ENCODE data around the gene SMPDL3B.

SMPDL3B gene

GRCh38 chr1:27885114-27885528, 49.7 kb upstream of the SMPDL3B start (continued):
- TF ChIP-seq ZNF23 (tag by site-specific recombination; IDR thresholded peaks at IDR 0.05; ENCODE audit: borderline replicate concordance) (no peak), GLIS1 (tag by site-specific recombination; IDR thresholded peaks at IDR 0.05) (no peak), ZSCAN4 (tag by site-specific recombination; IDR thresholded peaks at IDR 0.05) (no peak)

DNA sequence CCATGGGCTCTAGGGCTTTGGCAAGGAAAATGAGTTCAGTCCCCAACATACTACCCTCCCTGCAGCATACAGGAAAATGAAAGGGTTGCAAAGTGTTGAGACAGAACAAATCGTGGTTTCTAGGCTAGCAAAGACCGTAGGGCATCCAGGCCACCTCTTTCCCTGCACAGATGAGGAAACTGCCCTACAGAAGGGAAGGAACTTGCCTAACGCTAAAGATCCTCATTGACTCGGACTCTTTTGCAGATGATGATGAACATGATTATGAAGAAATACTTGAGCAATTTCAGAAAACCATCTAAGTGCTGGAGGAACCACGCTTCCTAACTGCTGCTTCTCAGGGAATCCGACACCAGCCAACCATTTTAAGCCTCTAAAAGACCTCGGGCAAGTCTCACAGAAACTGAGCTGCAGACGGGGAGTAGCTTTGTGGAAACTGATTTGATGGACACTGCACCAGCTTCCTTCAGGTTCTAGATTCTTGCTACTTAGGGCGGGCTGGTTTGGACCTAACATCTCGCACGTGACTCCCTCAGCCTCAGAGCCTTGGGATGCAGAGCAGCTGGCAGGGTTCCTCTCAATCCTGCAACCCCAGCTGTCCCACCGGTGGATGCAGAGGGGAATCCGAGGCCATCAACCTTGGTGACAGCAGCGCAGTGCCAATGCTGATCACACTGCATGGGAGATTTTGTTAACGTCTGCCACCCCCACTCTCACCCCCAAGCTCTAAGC, 49.0 kb upstream of the SMPDL3B start:
- H3K4me1 ChIP-seq (ENCODE audit: control insufficient read depth, insufficient read depth, low read length) = no peaks in the 10 kb centered on the region
- H3K4me3 ChIP-seq (ENCODE audit: low read depth, low read length) = no peak overlapping the region
- H3K9me3 ChIP-seq (ENCODE audit: control insufficient read depth, insufficient read depth, low read depth, low read length) = no peaks in the 10 kb centered on the region
- ChIA-PET CTCF (no interaction called here), POLR2A (no interaction called here)
- no peak overlapping the region for H3K27ac ChIP-seq (ENCODE audit: extremely low read depth, low read depth, low read length)
- peaks cover 0 to 76% of the 10 kb centered on the region in 2 experiments; a peak in 2 of 3 replicates for H3K36me3 ChIP-seq (ENCODE audit: control insufficient read depth in 2 of 2, insufficient read depth in 1 of 2, low read length in 2 of 2)
- no peak for TF ChIP-seq ZFP3 (tag by site-specific recombination; IDR thresholded peaks at IDR 0.05; ENCODE audit: low read depth)
- TF ChIP-seq ZNF394 (tag by site-specific recombination; IDR thresholded peaks at IDR 0.05; ENCODE audit: borderline replicate concordance) = peak; percentile 69; the same call in 1 of the 2 replicates

DNA sequence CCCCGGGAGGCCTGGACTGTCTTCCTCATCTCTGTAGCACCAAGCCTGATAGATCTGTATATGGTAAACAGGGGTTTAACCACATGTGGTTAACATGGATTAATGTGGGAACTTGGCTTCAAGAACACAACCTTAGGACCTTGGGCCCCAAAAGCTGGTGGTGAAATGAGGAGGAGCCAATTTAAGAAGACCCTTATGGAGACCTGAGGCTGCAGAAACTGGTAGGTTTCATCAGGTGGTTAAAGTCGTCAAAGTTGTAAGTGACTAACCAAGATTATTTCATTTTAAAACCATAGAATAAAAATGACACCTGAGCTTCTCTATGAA, 48.5 kb upstream of the SMPDL3B start:
- no peak overlapping the region for H3K4me3 ChIP-seq (ENCODE audit: low read depth, low read length)

More for the DNA sequence above, 48.5 kb upstream of the SMPDL3B start:
- Histone ChIP-seq H3K9me3 (ENCODE audit: control insufficient read depth, insufficient read depth, low read depth, low read length) (no peaks in the 10 kb centered on the region), H3K36me3 (ENCODE audit: control insufficient read depth in 2 of 2, insufficient read depth in 1 of 2, low read length in 2 of 2) (peaks cover 0 to 81% of the 10 kb centered on the region in 2 experiments; a peak in 2 of 3 replicates), H3K4me1 (ENCODE audit: control insufficient read depth, insufficient read depth, low read length) (no peaks in the 10 kb centered on the region), H3K27ac (ENCODE audit: extremely low read depth, low read depth, low read length) (no peak overlapping the region)
- ChIA-PET CTCF (no interaction called here), POLR2A (no interaction called here)
- TF ChIP-seq YY1 (tag by site-specific recombination; IDR thresholded peaks at IDR 0.05) (no peak), KLF17 (tag by site-specific recombination; IDR thresholded peaks at IDR 0.05) (no peak), ZBTB44 (tag by site-specific recombination; IDR thresholded peaks at IDR 0.05) (no peak), ZNF747 (tag by site-specific recombination; IDR thresholded peaks at IDR 0.05) (no peak), OSR2 (tag by site-specific recombination; IDR thresholded peaks at IDR 0.05) (no peak), ZSCAN4 (tag by site-specific recombination; IDR thresholded peaks at IDR 0.05) (no peak), ZNF561 (tag by site-specific recombination; IDR thresholded peaks at IDR 0.05; ENCODE audit: borderline replicate concordance) (no peak), REPIN1 (tag by site-specific recombination; IDR thresholded peaks at IDR 0.05; ENCODE audit: low read depth) (no peak), SCRT1 (tag by site-specific recombination; IDR thresholded peaks at IDR 0.05; ENCODE audit: borderline replicate concordance) (no peak), ZNF174 (tag by site-specific recombination; IDR thresholded peaks at IDR 0.05) (no peak), ZNF626 (tag by site-specific recombination; IDR thresholded peaks at IDR 0.05) (no peak), ZNF341 (tag by site-specific recombination; IDR thresholded peaks at IDR 0.05; ENCODE audit: low read depth) (no peak), ZNF677 (tag by site-specific recombination; IDR thresholded peaks at IDR 0.05) (no peak), ZNF704 (tag by site-specific recombination; IDR thresholded peaks at IDR 0.05) (no peak), TRIM28 (IDR thresholded peaks at IDR 0.05; ENCODE audit: borderline replicate concordance, low read length) (no peak), SP7 (tag by site-specific recombination; IDR thresholded peaks at IDR 0.05) (no peak), ZNF155 (tag by site-specific recombination; IDR thresholded peaks at IDR 0.05) (no peak), ZNF324 (tag by site-specific recombination; IDR thresholded peaks at IDR 0.05) (no peak)

All from HEK293 (cell line).